NOMO-1 (cell line): ENCODE measurements around the gene ARHGEF1.
"Not testable (repeated sequence)": the region's sequence is repeated elsewhere in the genome, so short reads cannot be mapped to it uniquely, and the experiment has no call there.

Experiments
- DNase-seq, 2 experiments: peaks; one replicate each; lab custom pipeline; 2025; ENCODE audit not compliant: unreplicated experiment in 2 of 2; lab: John Stamatoyannopoulos, UW

ARHGEF1 gene

GRCh38 chr19:41904118-41904870 is 21.3 kb downstream of the ARHGEF1 start:
- no peak for DNase-seq

- no peak for DNase-seq
These were observed 22.5 kb downstream of the ARHGEF1 start for GRCh38 chr19:41905273-41906002.

- no peak for DNase-seq
These were observed 23.3 kb downstream of the ARHGEF1 start for GRCh38 chr19:41906271-41906670.

- no peak for DNase-seq
These were observed 24.1 kb downstream of the ARHGEF1 start for GRCh38 chr19:41906916-41907680.

GRCh38 chr19:41907994-41908615 is 25.1 kb downstream of the ARHGEF1 start:
- no peak for DNase-seq

GRCh38 chr19:41908724-41909464 is 25.9 kb downstream of the ARHGEF1 start:
- DNase-seq, result no peak

GRCh38 chr19:41909706-41910105 is 26.7 kb downstream of the ARHGEF1 start:
- DNase-seq, result no peak

- no peak for DNase-seq
These were observed 27.4 kb downstream of the ARHGEF1 start for GRCh38 chr19:41910240-41910991.

GRCh38 chr19:41910992-41911888 is 28.3 kb downstream of the ARHGEF1 start:
- no peak for DNase-seq

- no peak for DNase-seq
These were observed 29.1 kb downstream of the ARHGEF1 start for GRCh38 chr19:41911889-41912731.

GRCh38 chr19:41912899-41913537 is 30.0 kb downstream of the ARHGEF1 start:
- no peak for DNase-seq

GRCh38 chr19:41913538-41914423 is 30.8 kb downstream of the ARHGEF1 start:
- no peak for DNase-seq

GRCh38 chr19:41914424-41914834 is 31.4 kb downstream of the ARHGEF1 start:
- DNase-seq, result not testable (repeated sequence)

GRCh38 chr19:41915021-41915775 is 32.2 kb downstream of the ARHGEF1 start:
- no peak for DNase-seq

GRCh38 chr19:41915776-41916414 is 32.9 kb downstream of the ARHGEF1 start:
- DNase-seq, result no peak
